ENCODE measurements around the gene RPAP3.
A peak's percentile ranks its signal among the peaks of the same experiment; 100 is the strongest.

RPAP3 gene

GRCh38 chr12:47705566-47706425 lies at the start of gene RPAP3:
RPAP3 (minus strand) TSS chr12:47706030; CDS start chr12:47702840, 3,190 bp downstream.
- DNase-seq (ENCODE audit: low read depth): peak; percentile 96

GRCh38 chr12:47754881-47755280 lies 49.1 kb upstream of the RPAP3 start:
- no peak for DNase-seq (ENCODE audit: low read depth)

GRCh38 chr12:47754126-47754525 lies 48.3 kb upstream of the RPAP3 start:
- DNase-seq (ENCODE audit: low read depth): no peak

GRCh38 chr12:47753021-47754001 lies 47.5 kb upstream of the RPAP3 start:
- DNase-seq (ENCODE audit: low read depth): no peak

- no peak for DNase-seq (ENCODE audit: low read depth)
These were observed 46.7 kb upstream of the RPAP3 start for GRCh38 chr12:47752552-47752951.

- no peak for DNase-seq (ENCODE audit: low read depth)
These were observed 46.3 kb upstream of the RPAP3 start for GRCh38 chr12:47752121-47752520.

- DNase-seq (ENCODE audit: low read depth): no peak
These were observed 45.7 kb upstream of the RPAP3 start for GRCh38 chr12:47751561-47751960.

- no peak for DNase-seq (ENCODE audit: low read depth)
These were observed 45.2 kb upstream of the RPAP3 start for GRCh38 chr12:47750916-47751470.

- DNase-seq (ENCODE audit: low read depth): no peak
These were observed 44.5 kb upstream of the RPAP3 start for GRCh38 chr12:47750229-47750798.

GRCh38 chr12:47748899-47749298 lies 43.1 kb upstream of the RPAP3 start:
- no peak for DNase-seq (ENCODE audit: low read depth)

GRCh38 chr12:47748507-47748828 lies 42.6 kb upstream of the RPAP3 start:
- no peak for DNase-seq (ENCODE audit: low read depth)

GRCh38 chr12:47747596-47748506 lies 42.0 kb upstream of the RPAP3 start:
- no peak for DNase-seq (ENCODE audit: low read depth)

- DNase-seq (ENCODE audit: low read depth): no peak
These were observed 41.3 kb upstream of the RPAP3 start for GRCh38 chr12:47747126-47747525.

GRCh38 chr12:47746523-47746922 lies 40.7 kb upstream of the RPAP3 start:
- DNase-seq (ENCODE audit: low read depth): no peak

GRCh38 chr12:47746073-47746472 lies 40.2 kb upstream of the RPAP3 start:
- no peak for DNase-seq (ENCODE audit: low read depth)

- DNase-seq (ENCODE audit: low read depth): no peak
These were observed 39.7 kb upstream of the RPAP3 start for GRCh38 chr12:47745485-47746041.

GRCh38 chr12:47744778-47745436 lies 39.1 kb upstream of the RPAP3 start:
- DNase-seq (ENCODE audit: low read depth): no peak

- DNase-seq (ENCODE audit: low read depth): peak; percentile 50
These were observed 38.3 kb upstream of the RPAP3 start for GRCh38 chr12:47744005-47744651.

- no peak for DNase-seq (ENCODE audit: low read depth)
These were observed 37.6 kb upstream of the RPAP3 start for GRCh38 chr12:47743311-47743860.

Measured in stimulated activated CD8-positive, alpha-beta memory T cell treated with anti-CD3 and anti-CD28 coated beads, Interleukin-12 subunit alpha, Interleukin-12 subunit beta, amount 100 ng/mL, for 1 hour (primary cell).